Keratinocyte (primary cell): ENCODE measurements around the gene HAPLN1. TPM values are rescaled to one million over a fixed set of nuclear protein-coding genes. Genes with fewer than 3 reads are reported as not detected.

Experiments used
- DNase-seq: peaks from one replicate; pipeline ENCODE4 v3.0.0-alpha.2; 2011; ENCODE audit warnings: low read depth, missing footprints, low spot score
- FAIRE-seq: peaks from 2 replicates; lab custom pipeline; 2011; peaks lifted over from hg19 to GRCh38; lab: Jason Lieb, UNC
- H2AFZ ChIP-seq: 2 replicates; pipeline ENCODE4 v1.6.0; 2012; ENCODE audit warnings: low read length, control low read depth, inconsistent platforms; ENCODE audit not compliant: control insufficient read depth
- H3K27ac ChIP-seq: 2 replicates; pipeline ENCODE4 v1.5.1; 2011; ENCODE audit warnings: low read length; ENCODE audit not compliant: control insufficient read depth, insufficient read depth
- H3K27me3 ChIP-seq: 3 replicates; pipeline ENCODE4 v1.6.0; 2011; ENCODE audit warnings: low read length; ENCODE audit not compliant: control insufficient read depth, insufficient read depth; ENCODE audit errors: extremely low read depth
- H3K36me3 ChIP-seq, 2 experiments: 2 replicates in 1 of 2; 3 replicates in 1 of 2; pipeline ENCODE4 v1.5.1; 2011; ENCODE audit warnings: low read length in 2 of 2, mild to moderate bottlenecking in 1 of 2; ENCODE audit not compliant: control insufficient read depth in 2 of 2, insufficient read depth in 2 of 2; ENCODE audit errors: extremely low read depth in 1 of 2
- H3K4me1 ChIP-seq: 3 replicates; pipeline ENCODE4 v1.5.1; 2011; ENCODE audit warnings: low read length; ENCODE audit not compliant: control insufficient read depth, insufficient read depth; ENCODE audit errors: extremely low read depth
- H3K4me2 ChIP-seq: 3 replicates; pipeline ENCODE4 v1.6.0; 2011; ENCODE audit warnings: low read depth, low read length; ENCODE audit not compliant: control insufficient read depth, insufficient read depth; ENCODE audit errors: extremely low read depth
- H3K4me3 ChIP-seq, 3 experiments: fragments of 200-600 bp in 1 of 3; sonication (generic) in 1 of 3; 2 replicates in 2 of 3; 3 replicates in 1 of 3; pipeline ENCODE4 v1.5.1; 2011 to 2016; ENCODE audit warnings: low read length in 3 of 3, mild to moderate bottlenecking in 3 of 3, control low read depth in 2 of 3, inconsistent platforms in 1 of 3, low read depth in 1 of 3, mixed read lengths in 1 of 3, mixed run types in 1 of 3, moderate library complexity in 1 of 3; ENCODE audit not compliant: control insufficient read depth in 2 of 3, insufficient read depth in 2 of 3; ENCODE audit errors: extremely low read depth in 1 of 3
- H3K79me2 ChIP-seq: 2 replicates; pipeline ENCODE4 v1.6.0; 2012; ENCODE audit warnings: low read length; ENCODE audit not compliant: control insufficient read depth, insufficient read depth
- H3K9ac ChIP-seq: 3 replicates; pipeline ENCODE4 v1.6.0; 2011; ENCODE audit warnings: low read length; ENCODE audit not compliant: control insufficient read depth, insufficient read depth; ENCODE audit errors: extremely low read depth
- H3K9me1 ChIP-seq: 3 replicates; pipeline ENCODE4 v1.6.0; 2011; ENCODE audit warnings: low read length; ENCODE audit not compliant: control insufficient read depth, insufficient read depth; ENCODE audit errors: extremely low read depth
- H3K9me3 ChIP-seq: 2 replicates; pipeline ENCODE4 v1.5.1; 2012; ENCODE audit warnings: low read depth, low read length; ENCODE audit not compliant: control insufficient read depth
- H4K20me1 ChIP-seq: 3 replicates; pipeline ENCODE4 v1.6.0; 2011; ENCODE audit warnings: low read length; ENCODE audit not compliant: control insufficient read depth, insufficient read depth; ENCODE audit errors: extremely low read depth
- EZH2 ChIP-seq: IDR thresholded peaks from one replicate; pipeline ENCODE4 v1.6.1; 2012; ENCODE audit warnings: inconsistent platforms, mild to moderate bottlenecking, low read length, moderate library complexity
- dilution Hi-C: fragments of 300-500 bp; cut with MboI; formaldehyde crosslinking; loops from one replicate; pipeline ENCODE4 v1.7.0; 2020; ENCODE audit warnings: low sequenced_read_pairs; ENCODE audit not compliant: extremely low pct_ligation_motif_present
- polyA plus RNA-seq, 5 experiments: library from polyadenylated mRNA; depleted of rRNA in 3 of 5; stranded (reverse) in 3 of 5; stranded (forward) in 1 of 5; unstranded in 1 of 5; fragments of >200 nt; gene quantifications; 1 replicate in 1 of 5; 2 replicates in 3 of 5; 3 replicates in 1 of 5; pipeline versions ENCODE4 v1.2.1 to v1.2.3, GENCODE V29; 2011 to 2012; ENCODE audit warnings: missing spikeins in 2 of 5, low read depth in 1 of 5, low replicate concordance in 1 of 5
- TF ChIP-seq, protein P1 (sequence below), 3 experiments: IDR thresholded peaks in 1 of 3; conservative IDR thresholded peaks in 1 of 3; optimal IDR thresholded peaks in 1 of 3; 2 replicates in 2 of 3; 3 replicates in 1 of 3; pipeline versions ENCODE3 to v1.5.1; 2011; ENCODE audit warnings: low read length in 3 of 3, mild to moderate bottlenecking in 3 of 3, moderate library complexity in 2 of 3, control low read depth in 1 of 3, inconsistent platforms in 1 of 3; ENCODE audit not compliant: insufficient read depth in 2 of 3; ENCODE audit errors: extremely low read depth in 1 of 3

Gene HAPLN1
- polyA plus RNA-seq, 1 donor (not counting 4 experiments of a cell fraction or from before 2014, with no cell fraction given): not detected

GRCh38 chr5:83726912-83727311, 6.3 kb upstream of the HAPLN1 start:
- peaks cover 12% of the 10 kb centered on the region for H3K27me3 ChIP-seq
- no peaks in the 10 kb centered on the region for H4K20me1 ChIP-seq
- dilution Hi-C loops: no loop called here
- no peak overlapping the region for H2AFZ ChIP-seq
- H3K27ac ChIP-seq: no peak overlapping the region
- H3K9ac ChIP-seq: no peak overlapping the region
- no peaks in the 10 kb centered on the region for H3K36me3 ChIP-seq
- TF ChIP-seq, protein P1, sequence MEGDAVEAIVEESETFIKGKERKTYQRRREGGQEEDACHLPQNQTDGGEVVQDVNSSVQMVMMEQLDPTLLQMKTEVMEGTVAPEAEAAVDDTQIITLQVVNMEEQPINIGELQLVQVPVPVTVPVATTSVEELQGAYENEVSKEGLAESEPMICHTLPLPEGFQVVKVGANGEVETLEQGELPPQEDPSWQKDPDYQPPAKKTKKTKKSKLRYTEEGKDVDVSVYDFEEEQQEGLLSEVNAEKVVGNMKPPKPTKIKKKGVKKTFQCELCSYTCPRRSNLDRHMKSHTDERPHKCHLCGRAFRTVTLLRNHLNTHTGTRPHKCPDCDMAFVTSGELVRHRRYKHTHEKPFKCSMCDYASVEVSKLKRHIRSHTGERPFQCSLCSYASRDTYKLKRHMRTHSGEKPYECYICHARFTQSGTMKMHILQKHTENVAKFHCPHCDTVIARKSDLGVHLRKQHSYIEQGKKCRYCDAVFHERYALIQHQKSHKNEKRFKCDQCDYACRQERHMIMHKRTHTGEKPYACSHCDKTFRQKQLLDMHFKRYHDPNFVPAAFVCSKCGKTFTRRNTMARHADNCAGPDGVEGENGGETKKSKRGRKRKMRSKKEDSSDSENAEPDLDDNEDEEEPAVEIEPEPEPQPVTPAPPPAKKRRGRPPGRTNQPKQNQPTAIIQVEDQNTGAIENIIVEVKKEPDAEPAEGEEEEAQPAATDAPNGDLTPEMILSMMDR (optimal IDR thresholded peaks at IDR 0.05 in 1 of 3, IDR thresholded peaks at IDR 0.05 in 1 of 3, conservative IDR thresholded peaks at IDR 0.05 in 1 of 3; ENCODE audit: extremely low read depth in 1 of 3, insufficient read depth in 2 of 3, low read length in 3 of 3): no peak
- TF ChIP-seq EZH2: no peak
- no peaks in the 10 kb centered on the region for H3K79me2 ChIP-seq
- DNase-seq: no peak
- no peaks in the 10 kb centered on the region for H3K9me3 ChIP-seq
- H3K4me2 ChIP-seq: no peak overlapping the region
- H3K4me3 ChIP-seq: no peak overlapping the region
- no peak for FAIRE-seq
- no peaks in the 10 kb centered on the region for H3K9me1 ChIP-seq
- H3K4me1 ChIP-seq: no peaks in the 10 kb centered on the region

- Histone ChIP-seq H3K36me3 (no peaks in the 10 kb centered on the region), H3K9me1 (no peaks in the 10 kb centered on the region), H3K4me2 (no peak overlapping the region), H3K9ac (no peak overlapping the region), H3K4me3 (no peak overlapping the region), H3K4me1 (no peaks in the 10 kb centered on the region), H2AFZ (no peak overlapping the region), H3K27me3 (peaks cover 26% of the 10 kb centered on the region), H3K9me3 (no peaks in the 10 kb centered on the region), H3K79me2 (no peaks in the 10 kb centered on the region), H3K27ac (no peak overlapping the region), H4K20me1 (no peaks in the 10 kb centered on the region)
- TF ChIP-seq, protein P1 (optimal IDR thresholded peaks at IDR 0.05 in 1 of 3, IDR thresholded peaks at IDR 0.05 in 1 of 3, conservative IDR thresholded peaks at IDR 0.05 in 1 of 3; ENCODE audit: extremely low read depth in 1 of 3, insufficient read depth in 2 of 3, low read length in 3 of 3): no peak
- TF ChIP-seq EZH2: no peak
- dilution Hi-C loops: no loop called here
- FAIRE-seq (no peak), DNase-seq (no peak)
Measured at GRCh38 chr5:83724935-83725334, 4.3 kb upstream of the HAPLN1 start.
